GM06990 (cell line): ENCODE measurements around the gene LIG3.

Source experiments
- DNase-seq: peaks from one replicate; pipeline ENCODE4 v3.0.0-alpha.2; 2011; ENCODE audit not compliant: insufficient read length; ENCODE audit errors: extremely low read depth
- H3K27me3 ChIP-seq: replicated peaks from 2 replicates; pipeline ENCODE4 v1.6.0; 2011; ENCODE audit warnings: low read length; ENCODE audit not compliant: control insufficient read depth, insufficient read depth
- H3K36me3 ChIP-seq: 2 replicates; pipeline ENCODE4 v1.5.1; 2011; ENCODE audit warnings: low read length; ENCODE audit not compliant: control insufficient read depth, insufficient read depth
- H3K4me3 ChIP-seq: replicated peaks from 2 replicates; pipeline ENCODE4 v1.5.1; 2011; ENCODE audit warnings: low read depth, mild to moderate bottlenecking, control low read depth, low read length
- CTCF ChIP-seq: IDR thresholded peaks from 2 replicates; pipeline ENCODE4 v1.5.1; 2011; ENCODE audit warnings: low read length, control low read depth, mild to moderate bottlenecking, inconsistent platforms; ENCODE audit not compliant: insufficient read depth, poor library complexity, severe bottlenecking

The LIG3 gene

GRCh38 chr17:34987232-34987631, 6.9 kb downstream of the LIG3 start:
- no peak overlapping the region for H3K4me3 ChIP-seq
- peaks cover 7% of the 10 kb centered on the region for H3K36me3 ChIP-seq
- H3K27me3 ChIP-seq: no peaks in the 10 kb centered on the region
- TF ChIP-seq CTCF: no peak
- DNase-seq: no peak

- Histone ChIP-seq H3K36me3 (peaks cover 13% of the 10 kb centered on the region), H3K4me3 (no peak overlapping the region), H3K27me3 (no peaks in the 10 kb centered on the region)
- no peak for TF ChIP-seq CTCF
- no peak for DNase-seq
Measured at GRCh38 chr17:34988644-34989043, 8.3 kb downstream of the LIG3 start.

- TF ChIP-seq CTCF: no peak
- Histone ChIP-seq H3K36me3 (peaks cover 19% of the 10 kb centered on the region), H3K4me3 (no peak overlapping the region), H3K27me3 (no peaks in the 10 kb centered on the region)
- no peak for DNase-seq
Measured at GRCh38 chr17:34989473-34989872, 9.2 kb downstream of the LIG3 start.

- Histone ChIP-seq H3K27me3 (no peaks in the 10 kb centered on the region), H3K36me3 (peaks cover 24% of the 10 kb centered on the region), H3K4me3 (no peak overlapping the region)
- DNase-seq: no peak
- no peak for TF ChIP-seq CTCF
Measured at GRCh38 chr17:34990921-34991365, 10.6 kb downstream of the LIG3 start.

GRCh38 chr17:34991606-34992005, 11.3 kb downstream of the LIG3 start:
- Histone ChIP-seq H3K27me3 (no peaks in the 10 kb centered on the region), H3K36me3 (peaks cover 30% of the 10 kb centered on the region), H3K4me3 (no peak overlapping the region)
- DNase-seq: no peak
- no peak for TF ChIP-seq CTCF

GRCh38 chr17:34993031-34993430, 12.7 kb downstream of the LIG3 start:
- TF ChIP-seq CTCF: no peak
- peaks cover 31% of the 10 kb centered on the region for H3K36me3 ChIP-seq
- no peak overlapping the region for H3K4me3 ChIP-seq
- no peak for DNase-seq
- no peaks in the 10 kb centered on the region for H3K27me3 ChIP-seq
